DND-41 (cell line): ENCODE results near the gene DNAH5.

Source experiments
- ATAC-seq: fragments of 200-7000 bp; cut with Tn5 transposase; 3 replicates; pipeline ENCODE4 v1.9.1; 2021; ENCODE audit warnings: low read depth; ENCODE audit not compliant: insufficient read depth
- DNase-seq: peaks from one replicate; pipeline ENCODE4 v3.0.0-alpha.2; 2020
- H2AFZ ChIP-seq: 2 replicates; pipeline ENCODE4 v1.6.0; 2012; ENCODE audit warnings: low read depth, low read length
- H3K27ac ChIP-seq: 2 replicates; pipeline ENCODE4 v1.5.1; 2012; ENCODE audit warnings: low read length, inconsistent platforms
- H3K27me3 ChIP-seq: fragments of 200-600 bp; sonication (generic); 2 replicates; pipeline ENCODE4 v1.6.0; 2012; ENCODE audit warnings: low read length, mild to moderate bottlenecking, inconsistent platforms; ENCODE audit not compliant: insufficient read depth, poor library complexity
- H3K36me3 ChIP-seq: 2 replicates; pipeline ENCODE4 v1.5.1; 2012; ENCODE audit warnings: low read length, inconsistent platforms; ENCODE audit not compliant: insufficient read depth
- H3K4me1 ChIP-seq: 2 replicates; pipeline ENCODE4 v1.5.1; 2012; ENCODE audit warnings: mild to moderate bottlenecking, low read length; ENCODE audit not compliant: insufficient read depth
- H3K4me2 ChIP-seq: 2 replicates; pipeline ENCODE4 v1.6.0; 2012; ENCODE audit warnings: mild to moderate bottlenecking, moderate library complexity, low read length, inconsistent platforms; ENCODE audit not compliant: insufficient read depth
- H3K4me3 ChIP-seq, 2 experiments: fragments of 200-600 bp in 1 of 2; shearing (Covaris generic) in 1 of 2; 2 replicates each; pipeline ENCODE4 v1.5.1; 2012 to 2016; ENCODE audit warnings: inconsistent platforms in 2 of 2, low read length in 2 of 2, mild to moderate bottlenecking in 2 of 2, low read depth in 1 of 2, moderate library complexity in 1 of 2
- H3K79me2 ChIP-seq: 2 replicates; pipeline ENCODE4 v1.6.0; 2012; ENCODE audit warnings: low read length, inconsistent platforms; ENCODE audit not compliant: insufficient read depth
- H3K9ac ChIP-seq: 2 replicates; pipeline ENCODE4 v1.6.0; 2012; ENCODE audit warnings: low read depth, mild to moderate bottlenecking, inconsistent platforms, low read length, moderate library complexity
- H3K9me3 ChIP-seq: 2 replicates; pipeline ENCODE4 v1.5.1; 2012; ENCODE audit warnings: low read length, moderate library complexity, mild to moderate bottlenecking, inconsistent platforms; ENCODE audit not compliant: insufficient read depth, severe bottlenecking
- H4K20me1 ChIP-seq: 2 replicates; pipeline ENCODE4 v1.6.0; 2012; ENCODE audit warnings: low read length; ENCODE audit not compliant: insufficient read depth
- EZH2 ChIP-seq: IDR thresholded peaks from 3 replicates; pipeline ENCODE4 v1.6.1; 2012; ENCODE audit warnings: borderline replicate concordance, low read depth, mild to moderate bottlenecking, moderate library complexity, low read length, inconsistent platforms; ENCODE audit not compliant: severe bottlenecking
- TF ChIP-seq, protein P1 (sequence below): IDR thresholded peaks from 2 replicates; pipeline ENCODE4 v1.5.1; 2012; ENCODE audit warnings: borderline replicate concordance, low read length, moderate library complexity, mild to moderate bottlenecking; ENCODE audit not compliant: poor library complexity, severe bottlenecking; ENCODE audit errors: extremely low read depth

Gene DNAH5

DNA sequence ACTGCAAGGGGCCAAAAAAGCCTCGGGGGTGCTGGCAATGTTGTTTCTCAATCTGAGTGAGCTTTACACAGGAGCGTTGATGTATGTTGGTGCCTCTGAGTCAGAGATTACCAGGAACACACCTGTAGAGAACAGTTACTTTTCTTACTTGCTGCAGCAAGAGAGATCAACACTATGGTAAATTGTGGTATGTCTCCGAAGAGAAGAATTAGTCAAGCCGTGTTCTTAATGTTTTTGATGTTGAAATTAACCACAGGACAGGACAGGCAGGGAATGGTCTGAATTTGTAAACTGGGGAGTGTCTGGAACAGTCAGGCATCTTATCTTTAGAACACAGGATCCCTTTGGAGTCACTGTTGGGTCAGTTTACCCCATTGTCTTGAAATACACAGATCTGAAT, 285.7 kb downstream of the DNAH5 start:
- Histone ChIP-seq H3K4me1 (no peaks in the 10 kb centered on the region), H3K79me2 (no peaks in the 10 kb centered on the region), H4K20me1 (no peaks in the 10 kb centered on the region), H3K27me3 (no peaks in the 10 kb centered on the region), H3K9ac (no peak overlapping the region), H2AFZ (no peak overlapping the region), H3K27ac (no peak overlapping the region), H3K36me3 (no peaks in the 10 kb centered on the region), H3K4me3 (no peak overlapping the region), H3K4me2 (no peak overlapping the region), H3K9me3 (no peaks in the 10 kb centered on the region)
- DNase-seq, result no peak
- ATAC-seq, result no peak
- no peak for TF ChIP-seq EZH2
- TF ChIP-seq, protein P1, sequence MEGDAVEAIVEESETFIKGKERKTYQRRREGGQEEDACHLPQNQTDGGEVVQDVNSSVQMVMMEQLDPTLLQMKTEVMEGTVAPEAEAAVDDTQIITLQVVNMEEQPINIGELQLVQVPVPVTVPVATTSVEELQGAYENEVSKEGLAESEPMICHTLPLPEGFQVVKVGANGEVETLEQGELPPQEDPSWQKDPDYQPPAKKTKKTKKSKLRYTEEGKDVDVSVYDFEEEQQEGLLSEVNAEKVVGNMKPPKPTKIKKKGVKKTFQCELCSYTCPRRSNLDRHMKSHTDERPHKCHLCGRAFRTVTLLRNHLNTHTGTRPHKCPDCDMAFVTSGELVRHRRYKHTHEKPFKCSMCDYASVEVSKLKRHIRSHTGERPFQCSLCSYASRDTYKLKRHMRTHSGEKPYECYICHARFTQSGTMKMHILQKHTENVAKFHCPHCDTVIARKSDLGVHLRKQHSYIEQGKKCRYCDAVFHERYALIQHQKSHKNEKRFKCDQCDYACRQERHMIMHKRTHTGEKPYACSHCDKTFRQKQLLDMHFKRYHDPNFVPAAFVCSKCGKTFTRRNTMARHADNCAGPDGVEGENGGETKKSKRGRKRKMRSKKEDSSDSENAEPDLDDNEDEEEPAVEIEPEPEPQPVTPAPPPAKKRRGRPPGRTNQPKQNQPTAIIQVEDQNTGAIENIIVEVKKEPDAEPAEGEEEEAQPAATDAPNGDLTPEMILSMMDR, result no peak

GRCh38 chr5:13658152-13658551, 286.3 kb downstream of the DNAH5 start:
- Histone ChIP-seq H3K27ac (no peak overlapping the region), H3K36me3 (no peaks in the 10 kb centered on the region), H3K4me2 (no peak overlapping the region), H3K4me3 (no peak overlapping the region), H3K9me3 (no peaks in the 10 kb centered on the region), H3K27me3 (no peaks in the 10 kb centered on the region), H4K20me1 (no peaks in the 10 kb centered on the region), H3K9ac (no peak overlapping the region), H3K79me2 (no peaks in the 10 kb centered on the region), H2AFZ (no peak overlapping the region), H3K4me1 (no peaks in the 10 kb centered on the region)
- no peak for TF ChIP-seq EZH2
- TF ChIP-seq, protein P1, result no peak
- ATAC-seq (no peak), DNase-seq (no peak)

DNA sequence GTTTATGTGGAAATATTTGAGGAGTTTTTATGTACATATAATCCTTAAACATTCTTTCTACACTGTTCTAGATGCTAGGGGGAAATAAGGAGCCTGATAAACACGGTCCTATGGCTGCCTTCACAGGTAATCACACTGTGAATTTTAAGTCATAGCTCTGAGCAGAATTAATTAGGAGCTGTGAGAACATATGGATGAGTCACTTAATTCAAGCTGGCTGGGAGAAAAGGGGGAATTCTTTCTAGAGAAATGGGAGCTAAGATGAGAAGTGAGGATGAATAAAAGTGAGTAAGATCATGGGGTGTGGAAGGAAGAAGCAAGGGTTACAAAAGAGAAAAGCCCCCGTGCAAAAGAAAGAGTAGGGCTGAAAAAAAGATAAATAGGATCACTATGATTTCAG, 290.8 kb downstream of the DNAH5 start:
- H2AFZ ChIP-seq, result no peak overlapping the region
- H3K27me3 ChIP-seq, result no peaks in the 10 kb centered on the region
- TF ChIP-seq EZH2, result no peak
- TF ChIP-seq, protein P1, result no peak
- no peaks in the 10 kb centered on the region for H3K9me3 ChIP-seq
- ATAC-seq (no peak), DNase-seq (no peak)
- no peaks in the 10 kb centered on the region for H3K36me3 ChIP-seq
- H3K9ac ChIP-seq, result no peak overlapping the region
- no peak overlapping the region for H3K4me2 ChIP-seq
- no peaks in the 10 kb centered on the region for H3K79me2 ChIP-seq
- H3K4me1 ChIP-seq, result no peaks in the 10 kb centered on the region
- H3K4me3 ChIP-seq, result no peak overlapping the region
- no peaks in the 10 kb centered on the region for H4K20me1 ChIP-seq
- H3K27ac ChIP-seq, result no peak overlapping the region

GRCh38 chr5:13649656-13650055, 294.8 kb downstream of the DNAH5 start:
- no peak for ATAC-seq
- Histone ChIP-seq H3K4me3 (no peak overlapping the region), H3K27me3 (no peaks in the 10 kb centered on the region), H4K20me1 (no peaks in the 10 kb centered on the region), H3K36me3 (no peaks in the 10 kb centered on the region), H3K4me1 (no peaks in the 10 kb centered on the region), H3K79me2 (no peaks in the 10 kb centered on the region), H3K27ac (no peak overlapping the region), H3K4me2 (no peak overlapping the region), H3K9me3 (no peaks in the 10 kb centered on the region), H2AFZ (no peak overlapping the region), H3K9ac (no peak overlapping the region)
- DNase-seq, result no peak
- TF ChIP-seq, protein P1, result no peak
- TF ChIP-seq EZH2, result no peak
